Peyer's patch (tissue), 4 donors: ENCODE data around the gene SENP2.

ENCODE experiments used
- CTCF ChIP-seq, 6 experiments: fragments of 450-650 bp in 4 of 6; fragments of 200-600 bp in 2 of 6; sonication (generic) in 1 of 6; IDR thresholded peaks; one replicate each; pipeline ENCODE4 v1.5.1; 2017 to 2019; ENCODE audit warnings: antibody characterized with exemption in 6 of 6, mild to moderate bottlenecking in 3 of 6, moderate library complexity in 1 of 6
- POLR2A ChIP-seq, 2 donors: fragments of 450-650 bp; IDR thresholded peaks; one replicate each; pipeline ENCODE4 v1.5.1; 2017; ENCODE audit warnings: antibody characterized with exemption in 2 of 2, mild to moderate bottlenecking in 2 of 2, moderate library complexity in 2 of 2

GRCh38 chr3:185653949-185654757 lies 68.1 kb downstream of the SENP2 start:
- TF ChIP-seq CTCF (IDR thresholded peaks at IDR 0.05) (no peak), POLR2A (IDR thresholded peaks at IDR 0.05) (no peak)
